Gastrocnemius medialis (tissue), 4 donors: ENCODE data around the gene CCT5. TPM values are rescaled to one million over a fixed set of nuclear protein-coding genes. Genes with fewer than 3 reads are reported as not detected.
"Not testable (repeated sequence)": the region's sequence is repeated elsewhere in the genome, so short reads cannot be mapped to it uniquely, and the experiment has no call there.

Experiments
- ATAC-seq, 2 donors: fragments of 150-250 bp; one replicate each; pipeline ENCODE4 v1.9.1; 2016
- DNase-seq, 2 donors: peaks; one replicate each; pipeline ENCODE4 v3.0.0-alpha.2; 2019
- H3K27ac ChIP-seq, 4 donors: fragments of 200-600 bp; sonication (generic); 1 replicate in 1 of 4; 2 replicates in 3 of 4; pipeline ENCODE4 v1.5.1; 2016 to 2018; ENCODE audit warnings: mild to moderate bottlenecking in 2 of 4, moderate library complexity in 1 of 4
- H3K27me3 ChIP-seq, 3 donors: fragments of 200-600 bp; sonication (generic) in 2 of 3; 1 replicate in 1 of 3; 2 replicates in 2 of 3; pipeline versions ENCODE4 v1.5.1 to v1.6.0; 2016 to 2019; ENCODE audit warnings: mild to moderate bottlenecking in 1 of 3, moderate library complexity in 1 of 3
- H3K36me3 ChIP-seq, 2 donors: fragments of 200-600 bp; sonication (generic) in 1 of 2; one replicate each; pipeline ENCODE4 v1.5.1; 2017 to 2018
- H3K4me1 ChIP-seq, 2 donors: fragments of 200-600 bp; sonication (generic) in 1 of 2; one replicate each; pipeline ENCODE4 v1.5.1; 2016 to 2017; ENCODE audit warnings: mild to moderate bottlenecking in 2 of 2
- H3K4me3 ChIP-seq, 4 donors: fragments of 200-600 bp; sonication (generic) in 3 of 4; 1 replicate in 1 of 4; 2 replicates in 3 of 4; pipeline ENCODE4 v1.5.1; 2016 to 2019; ENCODE audit warnings: mild to moderate bottlenecking in 2 of 4
- H3K9me3 ChIP-seq, 3 donors: fragments of 200-600 bp; sonication (generic) in 2 of 3; 1 replicate in 1 of 3; 2 replicates in 2 of 3; pipeline ENCODE4 v1.5.1; 2016 to 2019
- CTCF ChIP-seq, 5 experiments: fragments of 450-650 bp in 3 of 5; fragments of 200-600 bp in 2 of 5; sonication (generic) in 2 of 5; IDR thresholded peaks in 4 of 5; conservative IDR thresholded peaks in 1 of 5; 1 replicate in 4 of 5; 2 replicates in 1 of 5; pipeline ENCODE4 v1.5.1; 2016 to 2019; ENCODE audit warnings: antibody characterized with exemption in 5 of 5, mild to moderate bottlenecking in 3 of 5, moderate library complexity in 3 of 5
- POLR2A ChIP-seq, 2 donors: fragments of 450-650 bp; IDR thresholded peaks; one replicate each; pipeline ENCODE4 v1.6.1; 2017; ENCODE audit warnings: antibody characterized with exemption in 2 of 2, mild to moderate bottlenecking in 2 of 2, moderate library complexity in 2 of 2
- in situ Hi-C, 4 donors: fragments of 200-750 bp; cut with MboI; loops; one replicate each; pipeline versions ENCODE4 v1.15.0 to v1.8.0; 2017; ENCODE audit warnings: low sequenced_read_pairs in 4 of 4
- intact Hi-C: fragments of 100-400 bp; cut with DNase I; formaldehyde crosslinking; loops from one replicate; pipeline ENCODE4 v1.15.1; 2023; ENCODE audit warnings: low total_unique reads
- total RNA-seq, 4 donors: library from RNA; depleted of rRNA; stranded (reverse); fragments of >200 nt; gene quantifications; one replicate each; pipeline versions ENCODE4 v1.1.0 to v1.2.3, GENCODE V29; 2016

CCT5 gene
- total RNA-seq, 4 donors from 2014 or later, result 201 to 329 (median 267) TPM

DNA sequence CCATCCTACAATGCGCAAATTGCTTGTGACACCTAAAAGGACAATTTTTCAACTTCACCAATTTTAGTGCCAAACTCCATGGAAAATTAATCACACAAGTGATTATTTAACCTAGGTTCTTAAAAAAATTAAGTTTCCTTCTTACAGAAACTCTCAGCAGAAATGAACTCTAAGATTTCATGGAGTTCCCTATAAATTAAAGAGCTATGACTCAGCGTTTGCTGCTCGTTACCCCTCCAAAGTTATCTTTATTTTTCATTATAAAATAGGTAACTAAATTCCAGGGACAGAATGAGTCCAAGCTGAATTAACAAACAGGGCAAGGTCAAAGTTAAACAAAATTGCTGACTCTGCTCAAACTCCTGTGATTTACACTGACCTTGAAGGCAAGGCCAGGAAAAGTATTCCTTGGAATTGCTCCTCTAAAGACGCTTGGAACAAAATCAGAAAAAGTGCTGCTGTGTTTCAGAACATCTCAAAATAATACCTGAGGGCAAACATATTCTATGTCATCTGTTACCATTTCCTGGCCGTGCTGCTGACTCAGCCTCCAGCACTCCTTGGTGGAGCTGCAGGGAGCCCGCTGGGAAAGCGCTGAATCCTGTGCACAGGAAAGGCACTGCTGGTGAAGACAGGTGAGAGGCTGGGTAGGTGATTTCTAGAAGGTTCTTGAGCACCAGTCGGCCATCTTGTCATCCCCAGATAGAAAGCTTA is 60.1 kb downstream of the CCT5 start:
- in situ Hi-C loops (no loop called here), intact Hi-C loops (no loop called here)
- H3K36me3 ChIP-seq, result no peaks in the 10 kb centered on the region
- no peaks in the 10 kb centered on the region for H3K9me3 ChIP-seq
- TF ChIP-seq POLR2A (IDR thresholded peaks at IDR 0.05), result no peak
- no peak for TF ChIP-seq CTCF (IDR thresholded peaks at IDR 0.05 in 4 of 5, conservative IDR thresholded peaks at IDR 0.05 in 1 of 5)
- peaks cover 45 to 49% of the 10 kb centered on the region in 2 donors for H3K4me1 ChIP-seq
- H3K27me3 ChIP-seq, result no peaks in the 10 kb centered on the region
- peak in 1 of 2 donors; percentile 73 for DNase-seq
- H3K27ac ChIP-seq, result peak overlapping the region; percentile 91 to 98 (median 94)
- ATAC-seq, result peak; percentile 45 to 55
- no peak overlapping the region for H3K4me3 ChIP-seq

DNA sequence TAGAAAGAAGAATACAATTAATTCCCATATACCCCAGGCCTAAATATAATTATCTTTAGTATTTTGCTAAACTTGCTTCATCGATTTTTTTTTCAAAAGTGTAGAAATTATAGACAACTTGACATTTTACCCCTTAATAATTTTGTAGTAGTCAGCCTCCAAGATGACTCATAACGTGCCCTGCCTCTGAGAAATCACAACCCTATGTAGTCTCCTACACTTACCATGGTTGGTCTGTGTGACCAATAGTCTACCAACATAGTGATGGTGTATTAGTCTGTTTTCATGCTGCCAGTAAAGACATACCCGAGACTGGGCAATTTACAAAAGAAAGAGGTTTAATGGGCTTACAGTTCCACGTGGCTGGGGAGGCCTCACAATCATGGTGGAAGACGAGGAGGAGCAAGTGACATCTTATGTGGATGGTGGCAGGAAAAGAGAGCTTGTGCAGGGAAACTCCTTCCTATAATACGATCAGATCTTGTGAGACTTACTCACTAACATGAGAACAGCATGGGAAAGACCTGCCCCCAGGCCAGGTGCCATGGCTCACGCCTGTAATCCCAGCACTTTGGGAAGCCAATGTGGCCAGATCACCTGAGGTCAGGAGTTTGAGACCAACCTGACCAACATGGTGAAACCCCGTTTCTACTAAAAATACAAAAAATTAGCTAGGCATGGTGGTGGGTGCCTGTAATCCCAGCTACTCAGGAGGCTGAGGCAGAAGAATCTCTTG is 60.9 kb downstream of the CCT5 start:
- intact Hi-C loops, result not testable (repeated sequence)
- peak overlapping the region; percentile 91 to 98 (median 94) for H3K27ac ChIP-seq

GRCh38 chr5:10311595-10312425 is 61.7 kb downstream of the CCT5 start:
- Histone ChIP-seq H3K36me3 (no peaks in the 10 kb centered on the region), H3K27ac (peak overlapping the region; percentile 91 to 98 (median 94)), H3K4me3 (no peak overlapping the region), H3K4me1 (peaks cover 29 to 33% of the 10 kb centered on the region in 2 donors), H3K27me3 (no peaks in the 10 kb centered on the region), H3K9me3 (no peaks in the 10 kb centered on the region)
- in situ Hi-C loops, result no loop called here
- DNase-seq (no peak), ATAC-seq (no peak)
- intact Hi-C loops, result no loop called here
- TF ChIP-seq POLR2A (IDR thresholded peaks at IDR 0.05) (no peak), CTCF (IDR thresholded peaks at IDR 0.05 in 4 of 5, conservative IDR thresholded peaks at IDR 0.05 in 1 of 5) (no peak)

More for the DNA sequence above, 60.9 kb downstream of the CCT5 start:
- H3K9me3 ChIP-seq, in situ Hi-C loops, DNase-seq, H3K27me3 ChIP-seq, H3K36me3 ChIP-seq, ATAC-seq, H3K4me3 ChIP-seq: not testable (repeated sequence)
- peaks cover 37 to 41% of the 10 kb centered on the region in 2 donors for H3K4me1 ChIP-seq

DNA sequence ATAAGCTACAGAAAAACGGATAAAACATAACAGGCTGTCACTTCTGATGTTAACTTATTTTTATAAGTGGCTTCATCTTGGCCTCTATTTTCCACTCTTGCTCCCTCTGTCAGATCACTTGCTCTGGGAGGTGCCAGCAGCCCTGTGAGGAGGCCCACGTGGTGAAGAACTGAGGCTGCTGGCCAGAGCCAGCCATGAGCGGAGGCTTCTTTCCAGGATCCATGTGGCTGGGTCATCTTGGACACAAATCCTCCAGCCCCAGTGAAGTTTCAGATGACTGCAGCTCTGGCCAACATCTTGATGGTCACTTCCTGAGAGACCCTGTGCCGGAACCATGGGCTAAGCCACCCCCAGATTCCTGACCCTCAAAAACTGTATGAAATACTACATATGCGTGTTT is 65.1 kb downstream of the CCT5 start:
- H3K4me3 ChIP-seq, result no peak overlapping the region
- H3K27ac ChIP-seq, result peak overlapping the region; percentile 70 to 91 (median 82)
- H3K9me3 ChIP-seq, result no peaks in the 10 kb centered on the region
- peak; percentile 72 to 75 for DNase-seq
- no peaks in the 10 kb centered on the region for H3K27me3 ChIP-seq
- no peaks in the 10 kb centered on the region for H3K36me3 ChIP-seq
- intact Hi-C loops (loop anchor here (5.0 kb wide), 1 partner anchor 37 kb away; the partner anchor contains the start of gene MARCHF6), in situ Hi-C loops (no loop called here)
- ATAC-seq, result peak; percentile 48 to 59
- TF ChIP-seq POLR2A (IDR thresholded peaks at IDR 0.05), result no peak
- no peak for TF ChIP-seq CTCF (IDR thresholded peaks at IDR 0.05 in 4 of 5, conservative IDR thresholded peaks at IDR 0.05 in 1 of 5)
- H3K4me1 ChIP-seq, result peaks cover 40 to 43% of the 10 kb centered on the region in 2 donors

Other genes with a start within 250 kb of the CCT5 start
- 10 to 100 TPM in 2 of 4 donors, 1 to 10 TPM in 2; 9.2 to 18.2 (median 10.5) TPM for gene ATPSCKMT, start 392 bp upstream of the CCT5 start, total RNA-seq
- 10 to 100 TPM in 3 of 4 donors, 1 to 10 TPM in 1; 7.8 to 46.7 (median 35.6) TPM for gene CMBL, start 57.6 kb downstream of the CCT5 start, total RNA-seq
- 100 to 1,000 TPM; 139 to 173 (median 146) TPM for gene MARCHF6, start 103.4 kb downstream of the CCT5 start, total RNA-seq
- under 1 TPM in 1 of 4 donors, not detected in 3; 0.46 TPM for gene ROPN1L, start 191.6 kb downstream of the CCT5 start, total RNA-seq